Gastrocnemius medialis (tissue), 4 donors: Measurements from ENCODE around the gene TRMT44. TPM values are rescaled to one million over a fixed set of nuclear protein-coding genes. Genes with fewer than 3 reads are reported as not detected.

Experiments
- ATAC-seq, 2 donors: fragments of 150-250 bp; one replicate each; pipeline ENCODE4 v1.9.1; 2016
- DNase-seq, 2 donors: peaks; one replicate each; pipeline ENCODE4 v3.0.0-alpha.2; 2019
- H3K27ac ChIP-seq, 4 donors: fragments of 200-600 bp; sonication (generic); 1 replicate in 1 of 4; 2 replicates in 3 of 4; pipeline ENCODE4 v1.5.1; 2016 to 2018; ENCODE audit warnings: mild to moderate bottlenecking in 2 of 4, moderate library complexity in 1 of 4
- H3K27me3 ChIP-seq, 3 donors: fragments of 200-600 bp; sonication (generic) in 2 of 3; 1 replicate in 1 of 3; 2 replicates in 2 of 3; pipeline versions ENCODE4 v1.5.1 to v1.6.0; 2016 to 2019; ENCODE audit warnings: mild to moderate bottlenecking in 1 of 3, moderate library complexity in 1 of 3
- H3K36me3 ChIP-seq, 2 donors: fragments of 200-600 bp; sonication (generic) in 1 of 2; one replicate each; pipeline ENCODE4 v1.5.1; 2017 to 2018
- H3K4me1 ChIP-seq, 2 donors: fragments of 200-600 bp; sonication (generic) in 1 of 2; one replicate each; pipeline ENCODE4 v1.5.1; 2016 to 2017; ENCODE audit warnings: mild to moderate bottlenecking in 2 of 2
- H3K4me3 ChIP-seq, 4 donors: fragments of 200-600 bp; sonication (generic) in 3 of 4; 1 replicate in 1 of 4; 2 replicates in 3 of 4; pipeline ENCODE4 v1.5.1; 2016 to 2019; ENCODE audit warnings: mild to moderate bottlenecking in 2 of 4
- H3K9me3 ChIP-seq, 3 donors: fragments of 200-600 bp; sonication (generic) in 2 of 3; 1 replicate in 1 of 3; 2 replicates in 2 of 3; pipeline ENCODE4 v1.5.1; 2016 to 2019
- CTCF ChIP-seq, 5 experiments: fragments of 450-650 bp in 3 of 5; fragments of 200-600 bp in 2 of 5; sonication (generic) in 2 of 5; IDR thresholded peaks in 4 of 5; conservative IDR thresholded peaks in 1 of 5; 1 replicate in 4 of 5; 2 replicates in 1 of 5; pipeline ENCODE4 v1.5.1; 2016 to 2019; ENCODE audit warnings: antibody characterized with exemption in 5 of 5, mild to moderate bottlenecking in 3 of 5, moderate library complexity in 3 of 5
- POLR2A ChIP-seq, 2 donors: fragments of 450-650 bp; IDR thresholded peaks; one replicate each; pipeline ENCODE4 v1.6.1; 2017; ENCODE audit warnings: antibody characterized with exemption in 2 of 2, mild to moderate bottlenecking in 2 of 2, moderate library complexity in 2 of 2
- in situ Hi-C, 4 donors: fragments of 200-750 bp; cut with MboI; loops; one replicate each; pipeline versions ENCODE4 v1.15.0 to v1.8.0; 2017; ENCODE audit warnings: low sequenced_read_pairs in 4 of 4
- intact Hi-C: fragments of 100-400 bp; cut with DNase I; formaldehyde crosslinking; loops from one replicate; pipeline ENCODE4 v1.15.1; 2023; ENCODE audit warnings: low total_unique reads
- total RNA-seq, 4 donors: library from RNA; depleted of rRNA; stranded (reverse); fragments of >200 nt; gene quantifications; one replicate each; pipeline versions ENCODE4 v1.1.0 to v1.2.3, GENCODE V29; 2016

Gene TRMT44
- total RNA-seq, 4 donors from 2014 or later: 7.5 to 16.4 (median 10.2) TPM

GRCh38 chr4:8507196-8507570, 66.6 kb downstream of the TRMT44 start:
- H3K4me1 ChIP-seq: peaks cover 6 to 8% of the 10 kb centered on the region in 2 donors

GRCh38 chr4:8507624-8508023, 67.0 kb downstream of the TRMT44 start:
- intact Hi-C loops: no loop called here
- no peaks in the 10 kb centered on the region for H3K36me3 ChIP-seq
- no peaks in the 10 kb centered on the region for H3K9me3 ChIP-seq
- no peak overlapping the region for H3K27ac ChIP-seq
- no peak for ATAC-seq
- no peaks in the 10 kb centered on the region for H3K27me3 ChIP-seq
- no peak for TF ChIP-seq POLR2A (IDR thresholded peaks at IDR 0.05)
- TF ChIP-seq CTCF (IDR thresholded peaks at IDR 0.05 in 4 of 5, conservative IDR thresholded peaks at IDR 0.05 in 1 of 5): no peak
- no peak overlapping the region for H3K4me3 ChIP-seq
- no peak for DNase-seq
- peaks cover 6 to 8% of the 10 kb centered on the region in 2 donors for H3K4me1 ChIP-seq
- in situ Hi-C loops: no loop called here

More at GRCh38 chr4:8507196-8507570, 66.6 kb downstream of the TRMT44 start:
- in situ Hi-C loops: no loop called here
- no peak for DNase-seq
- Histone ChIP-seq H3K4me3 (no peak overlapping the region), H3K27ac (peak overlapping the region in 2 of 4 donors; percentile 9 to 13), H3K27me3 (no peaks in the 10 kb centered on the region), H3K9me3 (no peaks in the 10 kb centered on the region), H3K36me3 (no peaks in the 10 kb centered on the region)
- ATAC-seq: no peak
- TF ChIP-seq POLR2A (IDR thresholded peaks at IDR 0.05) (no peak), CTCF (IDR thresholded peaks at IDR 0.05 in 4 of 5, conservative IDR thresholded peaks at IDR 0.05 in 1 of 5) (no peak)
- intact Hi-C loops: no loop called here

- H3K27me3 ChIP-seq: no peaks in the 10 kb centered on the region
- H3K4me3 ChIP-seq: no peak overlapping the region
- ATAC-seq (no peak), DNase-seq (no peak)
- H3K36me3 ChIP-seq: no peaks in the 10 kb centered on the region
- in situ Hi-C loops (no loop called here), intact Hi-C loops (no loop called here)
- no peak for TF ChIP-seq POLR2A (IDR thresholded peaks at IDR 0.05)
- TF ChIP-seq CTCF (IDR thresholded peaks at IDR 0.05 in 4 of 5, conservative IDR thresholded peaks at IDR 0.05 in 1 of 5): no peak
- no peak overlapping the region for H3K27ac ChIP-seq
- H3K9me3 ChIP-seq: no peaks in the 10 kb centered on the region
- H3K4me1 ChIP-seq: peaks cover 6 to 8% of the 10 kb centered on the region in 2 donors
Measured at GRCh38 chr4:8508266-8508665, 67.7 kb downstream of the TRMT44 start.

- Histone ChIP-seq H3K27me3 (no peaks in the 10 kb centered on the region), H3K36me3 (no peaks in the 10 kb centered on the region), H3K4me3 (no peak overlapping the region), H3K9me3 (no peaks in the 10 kb centered on the region), H3K4me1 (peaks cover 6 to 8% of the 10 kb centered on the region in 2 donors), H3K27ac (no peak overlapping the region)
- ATAC-seq (no peak), DNase-seq (no peak)
- in situ Hi-C loops: no loop called here
- intact Hi-C loops: no loop called here
- TF ChIP-seq POLR2A (IDR thresholded peaks at IDR 0.05) (no peak), CTCF (IDR thresholded peaks at IDR 0.05 in 4 of 5, conservative IDR thresholded peaks at IDR 0.05 in 1 of 5) (no peak)
Measured at GRCh38 chr4:8508740-8509139, 68.2 kb downstream of the TRMT44 start.

GRCh38 chr4:8509311-8509950, 68.9 kb downstream of the TRMT44 start:
- peaks cover 6 to 8% of the 10 kb centered on the region in 2 donors for H3K4me1 ChIP-seq
- no peak for TF ChIP-seq CTCF (IDR thresholded peaks at IDR 0.05 in 4 of 5, conservative IDR thresholded peaks at IDR 0.05 in 1 of 5)
- no peak for TF ChIP-seq POLR2A (IDR thresholded peaks at IDR 0.05)
- H3K36me3 ChIP-seq: no peaks in the 10 kb centered on the region
- H3K4me3 ChIP-seq: no peak overlapping the region
- no peak for ATAC-seq
- intact Hi-C loops: no loop called here
- no peaks in the 10 kb centered on the region for H3K27me3 ChIP-seq
- DNase-seq: no peak
- in situ Hi-C loops: no loop called here
- no peak overlapping the region for H3K27ac ChIP-seq
- H3K9me3 ChIP-seq: no peaks in the 10 kb centered on the region
